H9 (cell line): ENCODE results near the gene PASK. TPM values are rescaled to one million over a fixed set of nuclear protein-coding genes. Genes with fewer than 3 reads are reported as not detected.

ENCODE experiments used
- DNase-seq: peaks from one replicate; pipeline ENCODE4 v3.0.0-alpha.2; 2017
- H2AFZ ChIP-seq: one replicate; pipeline ENCODE4 v1.6.1; 2013; ENCODE audit warnings: mild to moderate bottlenecking, low read length, control low read depth, moderate library complexity
- H2AK5ac ChIP-seq: 2 replicates; pipeline ENCODE4 v1.6.1; 2013; ENCODE audit warnings: low read length, control low read depth, mixed read lengths; ENCODE audit not compliant: insufficient read length
- H2BK120ac ChIP-seq: one replicate; pipeline ENCODE4 v1.6.1; 2013; ENCODE audit warnings: low read depth, mild to moderate bottlenecking, low read length, control low read depth, inconsistent platforms; ENCODE audit not compliant: poor library complexity, severe bottlenecking
- H2BK12ac ChIP-seq: 2 replicates; pipeline ENCODE4 v1.6.1; 2013; ENCODE audit warnings: low read length, control low read depth, mixed read lengths, low read depth; ENCODE audit not compliant: insufficient read length
- H2BK15ac ChIP-seq: 2 replicates; pipeline ENCODE4 v1.6.1; 2013; ENCODE audit warnings: low read depth, low read length, control low read depth
- H2BK20ac ChIP-seq: one replicate; pipeline ENCODE4 v1.6.1; 2013; ENCODE audit warnings: low read depth, mild to moderate bottlenecking, low read length, control low read depth, inconsistent platforms; ENCODE audit not compliant: poor library complexity, severe bottlenecking
- H2BK5ac ChIP-seq: 2 replicates; pipeline ENCODE4 v1.6.1; 2013; ENCODE audit warnings: low read length, control low read depth, mixed read lengths; ENCODE audit not compliant: insufficient read length
- H3K14ac ChIP-seq: 2 replicates; pipeline ENCODE4 v1.6.1; 2013; ENCODE audit warnings: low read length, control low read depth; ENCODE audit not compliant: insufficient read depth
- H3K18ac ChIP-seq: 2 replicates; pipeline ENCODE4 v1.6.1; 2013; ENCODE audit warnings: low read depth, mild to moderate bottlenecking, mixed read lengths, low read length, control low read depth; ENCODE audit not compliant: insufficient read length
- H3K23ac ChIP-seq: 2 replicates; pipeline ENCODE4 v1.6.1; 2013; ENCODE audit warnings: low read length, control low read depth, mixed read lengths, low read depth; ENCODE audit not compliant: insufficient read length
- H3K23me2 ChIP-seq: 2 replicates; pipeline ENCODE4 v1.6.1; 2013; ENCODE audit warnings: low read depth, mild to moderate bottlenecking, mixed read lengths, low read length, control low read depth; ENCODE audit not compliant: insufficient read length, poor library complexity, severe bottlenecking
- H3K27ac ChIP-seq: 2 replicates; pipeline ENCODE4 v1.5.1; 2013; ENCODE audit warnings: low read length, control low read depth, mixed read lengths, low read depth; ENCODE audit not compliant: insufficient read length
- H3K27me3 ChIP-seq: 2 replicates; pipeline ENCODE4 v1.6.1; 2013; ENCODE audit warnings: low read length, control low read depth, inconsistent platforms; ENCODE audit not compliant: insufficient read depth
- H3K4ac ChIP-seq: 2 replicates; pipeline ENCODE4 v1.6.1; 2013; ENCODE audit warnings: low read depth, mild to moderate bottlenecking, control low read depth, inconsistent platforms, low read length, moderate library complexity
- H3K4me1 ChIP-seq: 2 replicates; pipeline ENCODE4 v1.6.1; 2013; ENCODE audit warnings: low read length, control low read depth, inconsistent platforms; ENCODE audit not compliant: insufficient read depth
- H3K4me2 ChIP-seq: 2 replicates; pipeline ENCODE4 v1.6.1; 2013; ENCODE audit warnings: low read length, control low read depth, mixed read lengths; ENCODE audit not compliant: insufficient read length, insufficient read depth
- H3K56ac ChIP-seq: 2 replicates; pipeline ENCODE4 v1.6.1; 2013; ENCODE audit warnings: low read depth, mild to moderate bottlenecking, mixed read lengths, low read length, control low read depth; ENCODE audit not compliant: insufficient read length
- H3K79me1 ChIP-seq: 2 replicates; pipeline ENCODE4 v1.6.1; 2013; ENCODE audit warnings: low read depth, mild to moderate bottlenecking, moderate library complexity, low read length, control low read depth, inconsistent platforms; ENCODE audit not compliant: insufficient read depth, poor library complexity, severe bottlenecking
- H3K79me2 ChIP-seq: 2 replicates; pipeline ENCODE4 v1.6.1; 2013; ENCODE audit warnings: low read length, control low read depth, inconsistent platforms; ENCODE audit not compliant: insufficient read depth
- H3K9ac ChIP-seq: 2 replicates; pipeline ENCODE4 v1.6.1; 2013; ENCODE audit warnings: low read length, control low read depth, mixed read lengths; ENCODE audit not compliant: insufficient read length; ENCODE audit errors: extremely low read depth
- H3K9me3 ChIP-seq: one replicate; pipeline ENCODE4 v1.6.1; 2013; ENCODE audit warnings: low read depth, low read length, inconsistent platforms; ENCODE audit not compliant: control insufficient read depth
- H3T11ph ChIP-seq: one replicate; pipeline ENCODE4 v1.6.1; 2013; ENCODE audit warnings: mild to moderate bottlenecking, low read length, control low read depth, inconsistent platforms
- H4K20me1 ChIP-seq: one replicate; pipeline ENCODE4 v1.6.1; 2013; ENCODE audit not compliant: control insufficient read depth, insufficient read length, insufficient read depth
- H4K5ac ChIP-seq: 2 replicates; pipeline ENCODE4 v1.6.1; 2013; ENCODE audit warnings: low read depth, mild to moderate bottlenecking, mixed read lengths, low read length, control low read depth; ENCODE audit not compliant: insufficient read length
- H4K8ac ChIP-seq: replicated peaks from 2 replicates; pipeline ENCODE4 v1.6.1; 2013; ENCODE audit warnings: low read length, control low read depth, mixed read lengths, low read depth; ENCODE audit not compliant: insufficient read length
- H4K91ac ChIP-seq: 2 replicates; pipeline ENCODE4 v1.6.1; 2013; ENCODE audit warnings: low read depth, mild to moderate bottlenecking, moderate library complexity, mixed read lengths, low read length, control low read depth; ENCODE audit not compliant: insufficient read length
- H3K27ac Mint-ChIP-seq, 3 experiments: 2 replicates in 2 of 3; 3 replicates in 1 of 3; pipeline ENCODE4 v1.8.0; 2020 to 2021; ENCODE audit warnings: mixed read lengths in 3 of 3, mild to moderate bottlenecking in 1 of 3, moderate library complexity in 1 of 3
- H3K27me3 Mint-ChIP-seq: 2 replicates; pipeline ENCODE4 v1.8.0; 2021; ENCODE audit warnings: low read depth, mild to moderate bottlenecking, moderate library complexity, mixed read lengths
- H3K36me3 Mint-ChIP-seq, 3 experiments: 2 replicates in 2 of 3; 3 replicates in 1 of 3; pipeline ENCODE4 v1.8.0; 2020 to 2021; ENCODE audit warnings: low read depth in 3 of 3, mixed read lengths in 3 of 3; ENCODE audit not compliant: insufficient read depth in 1 of 3
- H3K4me1 Mint-ChIP-seq, 2 experiments: 2 replicates each; pipeline ENCODE4 v1.8.0; 2020; ENCODE audit warnings: mixed read lengths in 2 of 2
- H3K4me3 Mint-ChIP-seq, 2 experiments: 2 replicates in 1 of 2; 3 replicates in 1 of 2; pipeline ENCODE4 v1.8.0; 2020 to 2021; ENCODE audit warnings: mild to moderate bottlenecking in 2 of 2, mixed read lengths in 2 of 2, moderate library complexity in 1 of 2
- H3K9me3 Mint-ChIP-seq, 2 experiments: 2 replicates in 1 of 2; 3 replicates in 1 of 2; pipeline ENCODE4 v1.8.0; 2020; ENCODE audit warnings: mild to moderate bottlenecking in 2 of 2, mixed read lengths in 2 of 2, moderate library complexity in 1 of 2
- CTCF ChIP-seq: fragments of 200-600 bp; sonication (generic); conservative IDR thresholded peaks from 3 replicates; pipeline ENCODE4 v1.8.0; 2021; ENCODE audit warnings: antibody characterized with exemption, mild to moderate bottlenecking
- WGBS: extraction: QIAGEN DNeasy Blood & Tissue Kit; methylation state at CpG from one replicate; pipeline ENCODE4 v1.1.7; 2013; ENCODE audit warnings: missing lambda C conversion rate, low lambda C conversion rate, mixed read lengths; ENCODE audit not compliant: insufficient read length; ENCODE audit errors: extremely low coverage; 5-methylcytosine and 5-hydroxymethylcytosine counted together
- total RNA-seq: library from RNA; stranded (reverse); gene quantifications from 2 replicates; pipeline ENCODE4 v1.2.1, GENCODE V29; 2021

The PASK gene
- total RNA-seq, 1 experiment from 2014 or later = 68.0 TPM

GRCh38 chr2:241115361-241115760 is 33.9 kb downstream of the PASK start:
- no peak overlapping the region for H4K8ac ChIP-seq
- H3K27ac Mint-ChIP-seq = no peak overlapping the region
- no peak overlapping the region for H3K14ac ChIP-seq
- no peaks in the 10 kb centered on the region for H3K23me2 ChIP-seq
- H3K18ac ChIP-seq = no peak overlapping the region
- no peak for DNase-seq
- H3K27me3 Mint-ChIP-seq = no peaks in the 10 kb centered on the region
- H3K36me3 Mint-ChIP-seq = peaks cover 5 to 47% (median 42%) of the 10 kb centered on the region in 3 experiments; a peak in 6 of 7 replicates
- H3K4me1 ChIP-seq = no peaks in the 10 kb centered on the region
- H3K79me2 ChIP-seq = no peaks in the 10 kb centered on the region
- no peak overlapping the region for H2BK15ac ChIP-seq
- no peak overlapping the region for H3K4me3 Mint-ChIP-seq
- H3K27me3 ChIP-seq = no peaks in the 10 kb centered on the region
- H3K9ac ChIP-seq = no peak overlapping the region
- no peak overlapping the region for H3K27ac ChIP-seq
- no peaks in the 10 kb centered on the region for H3K9me3 Mint-ChIP-seq
- H4K20me1 ChIP-seq = no peaks in the 10 kb centered on the region
- no peak overlapping the region for H4K91ac ChIP-seq
- no peak overlapping the region for H3K23ac ChIP-seq
- no peak overlapping the region for H3K4me2 ChIP-seq
- H2BK5ac ChIP-seq = no peak overlapping the region
- no peaks in the 10 kb centered on the region for H3K4me1 Mint-ChIP-seq
- H2AK5ac ChIP-seq = no peak overlapping the region
- H2BK20ac ChIP-seq = no peak overlapping the region
- H3K4ac ChIP-seq = no peak overlapping the region
- H3K56ac ChIP-seq = no peak overlapping the region
- WGBS = no CpG with 5 or more reads among the region's 8 CpGs
- no peak overlapping the region for H4K5ac ChIP-seq
- H3K79me1 ChIP-seq = no peaks in the 10 kb centered on the region
- H2BK120ac ChIP-seq = no peak overlapping the region
- H3T11ph ChIP-seq = no peak overlapping the region
- no peaks in the 10 kb centered on the region for H3K9me3 ChIP-seq
- TF ChIP-seq CTCF = no peak
- H2AFZ ChIP-seq = no peak overlapping the region
- no peak overlapping the region for H2BK12ac ChIP-seq
